NCI-H82 (cell line): Measurements from ENCODE around the gene NCKIPSD.
A peak's percentile ranks its signal among the peaks of the same experiment; 100 is the strongest.

ENCODE experiments used
- DNase-seq: peaks from one replicate; lab custom pipeline; 2025; lab: John Stamatoyannopoulos, UW

NCKIPSD gene

GRCh38 chr3:48696601-48697000 lies 10.9 kb upstream of the NCKIPSD start:
- DNase-seq = no peak

- no peak for DNase-seq
Measured at GRCh38 chr3:48696156-48696555, 10.4 kb upstream of the NCKIPSD start.

GRCh38 chr3:48695393-48695753 lies 9.7 kb upstream of the NCKIPSD start:
- no peak for DNase-seq

- DNase-seq = no peak
Measured at GRCh38 chr3:48694610-48695392, 9.1 kb upstream of the NCKIPSD start.

- no peak for DNase-seq
Measured at GRCh38 chr3:48693826-48694225, 8.1 kb upstream of the NCKIPSD start.

- DNase-seq = no peak
Measured at GRCh38 chr3:48692551-48692950, 6.8 kb upstream of the NCKIPSD start.

- no peak for DNase-seq
Measured at GRCh38 chr3:48690846-48691458, 5.2 kb upstream of the NCKIPSD start.

- DNase-seq = no peak
Measured at GRCh38 chr3:48689384-48689783, 3.7 kb upstream of the NCKIPSD start.

GRCh38 chr3:48688737-48689075 lies 3.0 kb upstream of the NCKIPSD start:
- DNase-seq = no peak

GRCh38 chr3:48688032-48688736 lies 2.5 kb upstream of the NCKIPSD start:
- peak; percentile 16 for DNase-seq

GRCh38 chr3:48687220-48687678 lies 1.5 kb upstream of the NCKIPSD start:
- DNase-seq = no peak

- no peak for DNase-seq
Measured at GRCh38 chr3:48686538-48687219, 964 bp upstream of the NCKIPSD start.

- DNase-seq = no peak
Measured at GRCh38 chr3:48685293-48685602, 467 bp downstream of the NCKIPSD start.

- DNase-seq = peak; percentile 29
Measured at GRCh38 chr3:48684480-48685143, 1.1 kb downstream of the NCKIPSD start.

GRCh38 chr3:48684054-48684349 lies 1.7 kb downstream of the NCKIPSD start:
- DNase-seq = no peak

- no peak for DNase-seq
Measured at GRCh38 chr3:48682786-48683185, 2.9 kb downstream of the NCKIPSD start.

GRCh38 chr3:48681974-48682610 lies 3.6 kb downstream of the NCKIPSD start:
- DNase-seq = no peak

GRCh38 chr3:48681541-48681880 lies 4.2 kb downstream of the NCKIPSD start:
- no peak for DNase-seq

GRCh38 chr3:48680811-48681540 lies 4.7 kb downstream of the NCKIPSD start:
- no peak for DNase-seq

GRCh38 chr3:48679411-48680391 lies 6.0 kb downstream of the NCKIPSD start:
- no peak for DNase-seq
